Measurements from ENCODE around the gene HPN. TPM values are rescaled to one million over a fixed set of nuclear protein-coding genes. Genes with fewer than 3 reads are reported as not detected.

HPN gene
- total RNA-seq, 1 donor from 2014 or later: not detected

Other genes with a start within 250 kb of the HPN start
- 3.9 and 4.7 TPM in 2 replicates for gene ZNF30, start 114.8 kb upstream of the HPN start, total RNA-seq
- 0.96 and 1.2 TPM in 2 replicates for gene ZNF792, start 77.5 kb upstream of the HPN start, total RNA-seq
- gene GRAMD1A, start 41.4 kb upstream of the HPN start, total RNA-seq: 19.5 and 23.9 TPM in 2 replicates
- 21.8 and 28.4 TPM in 2 replicates for gene SCN1B, start 11.3 kb upstream of the HPN start, total RNA-seq
- gene FXYD3, start 74.1 kb downstream of the HPN start, total RNA-seq: 0.91 TPM in 1 of 2 replicates, not detected in the other
- 0.68 and 1.4 TPM in 2 replicates for gene LGI4, start 93.3 kb downstream of the HPN start, total RNA-seq
- 22.9 and 36.6 TPM in 2 replicates for gene FXYD1, start 97.1 kb downstream of the HPN start, total RNA-seq
- not detected in 2 replicates for gene FXYD7, start 101.5 kb downstream of the HPN start, total RNA-seq
- gene FXYD5, start 113.0 kb downstream of the HPN start, total RNA-seq: 12.0 and 19.5 TPM in 2 replicates
- not detected in 2 replicates for gene FAM187B, start 187.0 kb downstream of the HPN start, total RNA-seq
- 0.43 and 0.83 TPM in 2 replicates for gene LSR, start 207.3 kb downstream of the HPN start, total RNA-seq
- gene USF2, start 227.2 kb downstream of the HPN start, total RNA-seq: 107 TPM in 2 replicates
- not detected in 2 replicates for gene HAMP, start 240.8 kb downstream of the HPN start, total RNA-seq

Data from myocyte (in vitro differentiated cells).